ENCODE measurements around the gene COL5A3. TPM values are rescaled to one million over a fixed set of nuclear protein-coding genes. Genes with fewer than 3 reads are reported as not detected.
A peak's percentile ranks its signal among the peaks of the same experiment; 100 is the strongest.

The COL5A3 gene
- total RNA-seq, 1 donor from 2014 or later: 43.3 TPM

DNA sequence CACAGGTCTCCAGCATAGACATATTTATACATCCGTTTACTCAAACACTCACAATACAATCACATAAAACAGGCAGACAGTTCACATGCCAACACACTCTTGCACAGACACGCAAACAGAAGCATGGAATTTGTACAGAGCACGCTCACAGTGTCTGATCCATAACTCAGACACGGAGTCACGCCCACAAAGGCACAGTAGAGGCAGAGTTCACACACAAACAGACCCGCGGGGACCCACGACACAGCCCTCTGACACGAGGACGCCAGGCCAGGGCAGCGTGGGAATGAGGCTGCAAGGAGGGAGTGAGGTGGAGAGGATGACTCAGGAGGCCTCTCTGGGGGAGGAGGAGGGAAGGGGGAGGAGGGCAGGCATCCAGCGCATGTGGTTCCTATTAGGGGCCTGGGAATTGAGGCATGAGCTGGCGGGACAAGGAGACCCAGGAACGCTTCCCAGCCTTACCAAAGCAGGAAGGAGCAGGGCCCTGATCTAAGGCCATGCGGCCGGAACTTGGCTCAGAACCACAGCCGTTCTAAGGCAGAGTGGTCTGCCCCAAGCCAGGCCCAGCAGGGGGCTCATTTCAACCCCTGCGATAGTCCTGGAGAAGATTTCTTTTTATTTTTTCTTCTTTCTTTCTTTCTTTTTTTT, 64.9 kb downstream of the COL5A3 start:
- Histone ChIP-seq H3K9me3 (ENCODE audit: control insufficient read depth in 3 of 3, low read length in 3 of 3) (peaks cover 2 to 6% (median 2%) of the 10 kb centered on the region in 3 donors), H3K27me3 (ENCODE audit: control insufficient read depth in 3 of 3, insufficient read depth in 3 of 3, low read length in 3 of 3) (no peaks in the 10 kb centered on the region), H3K36me3 (ENCODE audit: control insufficient read depth in 3 of 3, insufficient read depth in 3 of 3, low read length in 3 of 3) (no peaks in the 10 kb centered on the region), H3K27ac (ENCODE audit: low read depth, low read length) (peak overlapping the region; percentile 25), H3K9ac (ENCODE audit: low read depth in 1 of 3, low read length in 3 of 3) (no peak overlapping the region), H3K4me3 (ENCODE audit: low read length in 3 of 3) (peak overlapping the region in 1 of 3 donors; percentile 52), H3K4me1 (ENCODE audit: control insufficient read depth in 3 of 3, insufficient read depth in 3 of 3, low read length in 3 of 3) (peaks cover 4 to 9% (median 6%) of the 10 kb centered on the region in 3 donors)

DNA sequence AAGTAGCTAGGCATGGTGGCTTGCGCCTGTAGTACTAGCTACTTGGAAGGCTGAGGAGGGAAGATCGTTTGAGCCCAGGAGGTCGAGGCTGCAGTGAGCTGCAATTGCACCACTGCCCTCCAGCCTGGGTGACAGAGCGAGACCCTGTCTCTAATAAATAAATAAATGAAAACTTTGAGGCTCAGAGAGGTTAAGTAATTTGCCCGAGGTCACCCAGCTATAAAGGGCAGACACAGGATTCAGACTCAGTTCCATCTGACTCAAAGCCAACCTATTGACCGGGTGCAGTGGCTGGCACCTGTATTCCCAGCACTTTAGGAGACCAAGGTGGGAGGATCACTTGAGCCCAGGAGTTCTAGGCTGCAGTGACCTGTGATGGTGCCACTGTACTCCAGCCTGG, 66.6 kb downstream of the COL5A3 start:
- no peak overlapping the region for H3K9ac ChIP-seq (ENCODE audit: low read depth in 1 of 3, low read length in 3 of 3)
- no peak overlapping the region for H3K4me3 ChIP-seq (ENCODE audit: low read length in 3 of 3)
- no peak overlapping the region for H3K27ac ChIP-seq (ENCODE audit: low read depth, low read length)
- H3K36me3 ChIP-seq (ENCODE audit: control insufficient read depth in 3 of 3, insufficient read depth in 3 of 3, low read length in 3 of 3): no peaks in the 10 kb centered on the region
- H3K27me3 ChIP-seq (ENCODE audit: control insufficient read depth in 3 of 3, insufficient read depth in 3 of 3, low read length in 3 of 3): peaks cover 0 to 5% (median 0%) of the 10 kb centered on the region in 3 donors
- peaks cover 4 to 9% (median 6%) of the 10 kb centered on the region in 3 donors for H3K4me1 ChIP-seq (ENCODE audit: control insufficient read depth in 3 of 3, insufficient read depth in 3 of 3, low read length in 3 of 3)
- H3K9me3 ChIP-seq (ENCODE audit: control insufficient read depth in 3 of 3, low read length in 3 of 3): peaks cover 2 to 6% (median 2%) of the 10 kb centered on the region in 3 donors

GRCh38 chr19:9941671-9942070, 68.6 kb downstream of the COL5A3 start:
- H3K9me3 ChIP-seq (ENCODE audit: control insufficient read depth in 3 of 3, low read length in 3 of 3): peaks cover 2 to 6% (median 2%) of the 10 kb centered on the region in 3 donors
- no peak overlapping the region for H3K27ac ChIP-seq (ENCODE audit: low read depth, low read length)
- H3K4me1 ChIP-seq (ENCODE audit: control insufficient read depth in 3 of 3, insufficient read depth in 3 of 3, low read length in 3 of 3): peaks cover 3 to 10% (median 5%) of the 10 kb centered on the region in 3 donors
- H3K9ac ChIP-seq (ENCODE audit: low read depth in 1 of 3, low read length in 3 of 3): no peak overlapping the region
- H3K36me3 ChIP-seq (ENCODE audit: control insufficient read depth in 3 of 3, insufficient read depth in 3 of 3, low read length in 3 of 3): no peaks in the 10 kb centered on the region
- H3K4me3 ChIP-seq (ENCODE audit: low read length in 3 of 3): no peak overlapping the region
- H3K27me3 ChIP-seq (ENCODE audit: control insufficient read depth in 3 of 3, insufficient read depth in 3 of 3, low read length in 3 of 3): peaks cover 4 to 9% (median 6%) of the 10 kb centered on the region in 3 donors

DNA sequence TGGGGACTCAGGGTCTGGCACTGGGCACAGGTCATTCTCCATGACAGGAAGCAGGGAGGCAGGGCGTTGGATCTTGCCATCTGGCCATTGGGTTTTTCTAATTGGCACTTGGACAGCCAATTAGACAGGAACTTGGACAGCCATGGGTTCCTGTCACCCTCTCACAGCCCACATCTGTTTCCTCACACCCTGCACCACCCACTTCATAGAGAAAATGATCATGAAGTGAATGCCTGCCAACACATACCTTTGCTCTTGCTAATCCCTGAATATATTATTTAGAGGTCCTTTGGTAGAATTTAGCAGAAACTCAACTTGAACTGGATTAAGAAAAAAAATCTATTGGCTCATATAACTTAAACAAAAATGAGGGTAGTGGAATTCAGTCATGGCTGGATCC, 69.1 kb downstream of the COL5A3 start:
- no peak overlapping the region for H3K9ac ChIP-seq (ENCODE audit: low read depth in 1 of 3, low read length in 3 of 3)
- H3K9me3 ChIP-seq (ENCODE audit: control insufficient read depth in 3 of 3, low read length in 3 of 3): peaks cover 2 to 6% (median 2%) of the 10 kb centered on the region in 3 donors
- peaks cover 6 to 11% (median 7%) of the 10 kb centered on the region in 3 donors for H3K27me3 ChIP-seq (ENCODE audit: control insufficient read depth in 3 of 3, insufficient read depth in 3 of 3, low read length in 3 of 3)
- no peak overlapping the region for H3K27ac ChIP-seq (ENCODE audit: low read depth, low read length)
- no peak overlapping the region for H3K4me3 ChIP-seq (ENCODE audit: low read length in 3 of 3)
- no peaks in the 10 kb centered on the region for H3K36me3 ChIP-seq (ENCODE audit: control insufficient read depth in 3 of 3, insufficient read depth in 3 of 3, low read length in 3 of 3)
- H3K4me1 ChIP-seq (ENCODE audit: control insufficient read depth in 3 of 3, insufficient read depth in 3 of 3, low read length in 3 of 3): peaks cover 0 to 7% (median 4%) of the 10 kb centered on the region in 3 donors

GRCh38 chr19:9940778-9941177, 69.5 kb downstream of the COL5A3 start:
- Histone ChIP-seq H3K36me3 (ENCODE audit: control insufficient read depth in 3 of 3, insufficient read depth in 3 of 3, low read length in 3 of 3) (no peaks in the 10 kb centered on the region), H3K9ac (ENCODE audit: low read depth in 1 of 3, low read length in 3 of 3) (no peak overlapping the region), H3K4me1 (ENCODE audit: control insufficient read depth in 3 of 3, insufficient read depth in 3 of 3, low read length in 3 of 3) (peaks cover under 1 to 4% (median 3%) of the 10 kb centered on the region in 3 donors), H3K27me3 (ENCODE audit: control insufficient read depth in 3 of 3, insufficient read depth in 3 of 3, low read length in 3 of 3) (peaks cover 7 to 11% (median 8%) of the 10 kb centered on the region in 3 donors), H3K4me3 (ENCODE audit: low read length in 3 of 3) (no peak overlapping the region), H3K9me3 (ENCODE audit: control insufficient read depth in 3 of 3, low read length in 3 of 3) (peaks cover 2 to 6% (median 2%) of the 10 kb centered on the region in 3 donors), H3K27ac (ENCODE audit: low read depth, low read length) (no peak overlapping the region)

DNA sequence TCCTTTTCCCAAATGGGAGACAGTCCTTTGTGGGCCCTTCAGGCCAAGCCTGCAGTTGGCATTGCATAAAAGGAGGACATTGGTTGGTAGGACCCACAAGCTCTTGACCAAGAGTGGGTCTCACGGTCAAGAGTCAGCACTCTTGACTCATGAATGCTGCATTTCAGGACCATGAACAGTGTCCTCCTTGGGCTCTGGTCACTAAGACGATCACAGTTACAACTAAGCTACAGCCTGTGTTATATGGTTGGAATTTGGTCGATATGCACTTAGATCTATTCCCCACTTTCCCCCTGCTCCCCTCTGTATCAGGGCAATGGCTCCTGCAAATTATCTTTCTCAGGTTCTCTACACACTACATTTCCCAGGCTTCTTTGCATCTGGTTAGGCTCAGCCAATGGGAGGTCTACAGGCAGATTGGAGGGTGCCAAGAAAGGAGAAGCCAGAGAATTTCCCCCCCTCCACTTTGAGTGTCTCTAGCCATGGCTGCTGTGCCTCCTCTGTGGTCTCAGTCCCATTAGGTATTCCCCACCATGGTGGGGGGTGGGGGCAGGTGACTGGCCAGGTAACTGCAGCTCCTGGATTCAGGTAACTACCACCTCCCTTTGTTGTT, 70.9 kb downstream of the COL5A3 start:
- Histone ChIP-seq H3K27me3 (ENCODE audit: control insufficient read depth in 3 of 3, insufficient read depth in 3 of 3, low read length in 3 of 3) (peaks cover 18 to 20% (median 20%) of the 10 kb centered on the region in 3 donors), H3K36me3 (ENCODE audit: control insufficient read depth in 3 of 3, insufficient read depth in 3 of 3, low read length in 3 of 3) (no peaks in the 10 kb centered on the region), H3K9me3 (ENCODE audit: control insufficient read depth in 3 of 3, low read length in 3 of 3) (peaks cover 2 to 6% (median 2%) of the 10 kb centered on the region in 3 donors), H3K27ac (ENCODE audit: low read depth, low read length) (no peak overlapping the region), H3K9ac (ENCODE audit: low read depth in 1 of 3, low read length in 3 of 3) (no peak overlapping the region), H3K4me1 (ENCODE audit: control insufficient read depth in 3 of 3, insufficient read depth in 3 of 3, low read length in 3 of 3) (peaks cover 8 to 12% (median 10%) of the 10 kb centered on the region in 3 donors), H3K4me3 (ENCODE audit: low read length in 3 of 3) (no peak overlapping the region)

GRCh38 chr19:9937001-9937411, 73.3 kb downstream of the COL5A3 start:
- peaks cover 8 to 12% (median 10%) of the 10 kb centered on the region in 3 donors for H3K4me1 ChIP-seq (ENCODE audit: control insufficient read depth in 3 of 3, insufficient read depth in 3 of 3, low read length in 3 of 3)
- H3K27ac ChIP-seq (ENCODE audit: low read depth, low read length): no peak overlapping the region
- H3K4me3 ChIP-seq (ENCODE audit: low read length in 3 of 3): no peak overlapping the region
- peaks cover 0 to 3% (median 2%) of the 10 kb centered on the region in 3 donors for H3K9me3 ChIP-seq (ENCODE audit: control insufficient read depth in 3 of 3, low read length in 3 of 3)
- H3K27me3 ChIP-seq (ENCODE audit: control insufficient read depth in 3 of 3, insufficient read depth in 3 of 3, low read length in 3 of 3): peaks cover 30 to 35% (median 33%) of the 10 kb centered on the region in 3 donors
- no peaks in the 10 kb centered on the region for H3K36me3 ChIP-seq (ENCODE audit: control insufficient read depth in 3 of 3, insufficient read depth in 3 of 3, low read length in 3 of 3)
- no peak overlapping the region for H3K9ac ChIP-seq (ENCODE audit: low read depth in 1 of 3, low read length in 3 of 3)

- Histone ChIP-seq H3K9me3 (ENCODE audit: control insufficient read depth in 3 of 3, low read length in 3 of 3) (no peaks in the 10 kb centered on the region), H3K36me3 (ENCODE audit: control insufficient read depth in 3 of 3, insufficient read depth in 3 of 3, low read length in 3 of 3) (no peaks in the 10 kb centered on the region), H3K9ac (ENCODE audit: low read depth in 1 of 3, low read length in 3 of 3) (peak within 1 kb of the TSS in 1 of 3 donors; percentile 57), H3K27ac (ENCODE audit: low read depth, low read length) (no peak within 1 kb of the TSS), H3K4me3 (ENCODE audit: low read length in 3 of 3) (peak within 1 kb of the TSS; percentile 13 to 36 (median 31)), H3K27me3 (ENCODE audit: control insufficient read depth in 3 of 3, insufficient read depth in 3 of 3, low read length in 3 of 3) (peaks cover 30 to 35% (median 33%) of the 10 kb centered on the region in 3 donors), H3K4me1 (ENCODE audit: control insufficient read depth in 3 of 3, insufficient read depth in 3 of 3, low read length in 3 of 3) (peaks cover 8 to 12% (median 10%) of the 10 kb centered on the region in 3 donors)
Observed at GRCh38 chr19:9936326-9937000, 73.8 kb downstream of the COL5A3 start, which contains the start of gene OLFM2. Gene OLFM2 (minus strand): TSS chr19:9936515. CDS start chr19:9936366, 149 bp downstream.

DNA sequence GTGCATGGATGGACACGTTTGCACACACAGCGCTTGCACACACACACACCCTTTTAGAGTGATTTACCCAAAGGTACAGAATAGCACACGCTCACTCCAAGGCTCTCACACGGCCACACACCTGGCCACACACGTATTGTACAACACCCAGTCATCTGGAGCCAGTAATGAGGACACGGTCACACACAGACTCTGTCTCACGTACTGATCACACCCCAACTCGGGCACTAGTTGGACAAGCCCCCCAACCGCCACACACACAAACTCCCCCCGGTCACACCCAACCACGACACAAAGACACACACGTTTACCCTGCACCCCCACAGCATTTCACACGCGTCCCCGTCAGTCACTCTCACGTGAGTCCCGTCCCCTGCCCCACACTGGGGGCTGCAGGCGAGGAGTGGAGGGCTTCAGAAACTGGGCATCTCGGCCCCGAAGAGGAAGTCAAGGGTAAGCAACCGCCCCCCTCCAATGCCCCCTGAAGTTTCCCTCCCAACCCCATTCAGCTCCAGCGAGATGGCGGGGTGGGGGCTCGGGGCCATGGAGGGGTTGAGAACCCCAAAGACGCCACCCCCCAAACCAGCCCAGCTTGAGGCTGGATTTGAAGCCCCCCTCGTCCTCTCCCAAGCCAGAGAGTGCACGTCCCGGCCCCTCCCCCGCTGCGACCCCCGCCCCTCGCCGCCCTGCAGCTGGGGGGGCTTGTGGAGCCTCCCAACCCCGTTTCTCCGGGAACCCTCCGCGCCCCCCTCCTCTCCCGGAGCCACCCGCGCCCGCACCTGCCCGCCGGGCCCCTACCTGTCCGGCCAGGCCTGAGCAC, 74.6 kb downstream of the COL5A3 start:
- H3K4me1 ChIP-seq (ENCODE audit: control insufficient read depth in 3 of 3, insufficient read depth in 3 of 3, low read length in 3 of 3): peaks cover 11 to 15% (median 12%) of the 10 kb centered on the region in 3 donors
- H3K27me3 ChIP-seq (ENCODE audit: control insufficient read depth in 3 of 3, insufficient read depth in 3 of 3, low read length in 3 of 3): peaks cover 30 to 35% (median 33%) of the 10 kb centered on the region in 3 donors
- no peaks in the 10 kb centered on the region for H3K36me3 ChIP-seq (ENCODE audit: control insufficient read depth in 3 of 3, insufficient read depth in 3 of 3, low read length in 3 of 3)
- H3K9ac ChIP-seq (ENCODE audit: low read depth in 1 of 3, low read length in 3 of 3): peak overlapping the region in 1 of 3 donors; percentile 57
- peak overlapping the region; percentile 13 to 36 (median 31) for H3K4me3 ChIP-seq (ENCODE audit: low read length in 3 of 3)
- H3K9me3 ChIP-seq (ENCODE audit: control insufficient read depth in 3 of 3, low read length in 3 of 3): no peaks in the 10 kb centered on the region
- H3K27ac ChIP-seq (ENCODE audit: low read depth, low read length): no peak overlapping the region

Measured in skeletal muscle tissue (tissue), 4 donors.